ENCODE data around the gene MCF2L2. TPM values are rescaled to one million over a fixed set of nuclear protein-coding genes. Genes with fewer than 3 reads are reported as not detected.

Gene MCF2L2
- total RNA-seq, 6 experiments from 2014 or later, result 0.14 TPM; not detected in 5

GRCh38 chr3:183319371-183319770 lies 109.0 kb downstream of the MCF2L2 start:
- Mint-ChIP-seq H3K4me3 (no peak overlapping the region), H3K36me3 (ENCODE audit: low read depth) (no peaks in the 10 kb centered on the region), H3K27ac (no peak overlapping the region), H3K9me3 (no peaks in the 10 kb centered on the region), H3K4me1 (ENCODE audit: low read depth) (peaks cover 5% of the 10 kb centered on the region; the same call in 1 of the 2 replicates), H3K27me3 (ENCODE audit: insufficient read depth) (peaks cover 11% of the 10 kb centered on the region; the same call in 1 of the 2 replicates)
- TF ChIP-seq, protein P1, sequence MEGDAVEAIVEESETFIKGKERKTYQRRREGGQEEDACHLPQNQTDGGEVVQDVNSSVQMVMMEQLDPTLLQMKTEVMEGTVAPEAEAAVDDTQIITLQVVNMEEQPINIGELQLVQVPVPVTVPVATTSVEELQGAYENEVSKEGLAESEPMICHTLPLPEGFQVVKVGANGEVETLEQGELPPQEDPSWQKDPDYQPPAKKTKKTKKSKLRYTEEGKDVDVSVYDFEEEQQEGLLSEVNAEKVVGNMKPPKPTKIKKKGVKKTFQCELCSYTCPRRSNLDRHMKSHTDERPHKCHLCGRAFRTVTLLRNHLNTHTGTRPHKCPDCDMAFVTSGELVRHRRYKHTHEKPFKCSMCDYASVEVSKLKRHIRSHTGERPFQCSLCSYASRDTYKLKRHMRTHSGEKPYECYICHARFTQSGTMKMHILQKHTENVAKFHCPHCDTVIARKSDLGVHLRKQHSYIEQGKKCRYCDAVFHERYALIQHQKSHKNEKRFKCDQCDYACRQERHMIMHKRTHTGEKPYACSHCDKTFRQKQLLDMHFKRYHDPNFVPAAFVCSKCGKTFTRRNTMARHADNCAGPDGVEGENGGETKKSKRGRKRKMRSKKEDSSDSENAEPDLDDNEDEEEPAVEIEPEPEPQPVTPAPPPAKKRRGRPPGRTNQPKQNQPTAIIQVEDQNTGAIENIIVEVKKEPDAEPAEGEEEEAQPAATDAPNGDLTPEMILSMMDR (IDR thresholded peaks at IDR 0.05), result no peak
- DNase-seq, result no peak

DNA sequence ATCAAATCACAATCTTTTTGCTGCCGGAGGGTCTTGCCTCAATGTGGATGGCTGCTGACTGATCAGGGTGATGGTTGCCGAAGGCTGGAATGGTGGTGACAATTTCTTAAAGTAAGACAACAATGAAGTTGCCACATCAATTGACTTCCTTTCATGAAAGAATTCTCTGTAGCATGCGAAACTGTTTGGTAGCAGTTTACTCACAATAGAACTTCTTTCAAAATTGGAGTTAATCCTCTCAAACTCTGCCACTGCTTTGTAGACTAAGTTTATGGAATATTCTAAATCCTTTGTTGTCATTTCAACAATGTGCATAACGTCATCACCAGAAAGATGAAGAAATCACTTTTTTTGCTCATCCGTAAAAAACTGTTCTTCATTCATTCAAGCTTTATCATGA lies 109.5 kb downstream of the MCF2L2 start:
- Mint-ChIP-seq H3K4me3 (no peak overlapping the region), H3K9me3 (no peaks in the 10 kb centered on the region), H3K27me3 (ENCODE audit: insufficient read depth) (peaks cover 14% of the 10 kb centered on the region; the same call in 1 of the 2 replicates), H3K27ac (no peak overlapping the region), H3K4me1 (ENCODE audit: low read depth) (peaks cover 5% of the 10 kb centered on the region; the same call in 1 of the 2 replicates), H3K36me3 (ENCODE audit: low read depth) (no peaks in the 10 kb centered on the region)
- DNase-seq, result no peak
- TF ChIP-seq, protein P1 (IDR thresholded peaks at IDR 0.05), result no peak

GRCh38 chr3:183317886-183318865 lies 110.2 kb downstream of the MCF2L2 start:
- H3K27ac Mint-ChIP-seq, result no peak overlapping the region
- no peaks in the 10 kb centered on the region for H3K9me3 Mint-ChIP-seq
- no peak for DNase-seq
- H3K27me3 Mint-ChIP-seq (ENCODE audit: insufficient read depth), result peaks cover 19% of the 10 kb centered on the region; the same call in 1 of the 2 replicates
- no peak overlapping the region for H3K4me3 Mint-ChIP-seq
- peaks cover 5% of the 10 kb centered on the region; the same call in 1 of the 2 replicates for H3K4me1 Mint-ChIP-seq (ENCODE audit: low read depth)
- TF ChIP-seq, protein P1 (IDR thresholded peaks at IDR 0.05), result no peak
- no peaks in the 10 kb centered on the region for H3K36me3 Mint-ChIP-seq (ENCODE audit: low read depth)

DNA sequence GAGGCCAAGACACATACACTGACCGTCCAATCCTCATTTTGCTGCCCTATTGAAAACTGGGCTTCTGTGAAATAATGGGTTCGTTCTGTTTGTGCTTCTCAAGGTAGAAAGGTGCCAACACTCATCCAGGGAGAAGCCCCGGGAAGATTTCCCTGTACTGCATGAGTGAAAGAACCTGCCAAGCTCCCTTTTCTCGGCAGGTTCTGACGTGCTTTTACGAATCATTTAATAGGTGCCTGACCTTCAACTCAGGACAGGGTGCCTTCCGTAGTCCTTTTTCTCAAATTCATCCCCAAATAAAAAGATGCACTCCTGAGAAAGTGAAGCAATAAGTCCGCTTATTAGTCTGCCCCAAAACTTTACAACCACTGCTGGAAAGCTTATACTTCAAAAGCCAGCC lies 111.1 kb downstream of the MCF2L2 start:
- no peak overlapping the region for H3K27ac Mint-ChIP-seq
- no peak overlapping the region for H3K4me3 Mint-ChIP-seq
- TF ChIP-seq, protein P1 (IDR thresholded peaks at IDR 0.05), result no peak
- peaks cover 5% of the 10 kb centered on the region; the same call in 1 of the 2 replicates for H3K4me1 Mint-ChIP-seq (ENCODE audit: low read depth)
- no peaks in the 10 kb centered on the region for H3K9me3 Mint-ChIP-seq
- peaks cover 25% of the 10 kb centered on the region for H3K27me3 Mint-ChIP-seq (ENCODE audit: insufficient read depth)
- DNase-seq, result no peak
- no peaks in the 10 kb centered on the region for H3K36me3 Mint-ChIP-seq (ENCODE audit: low read depth)

DNA sequence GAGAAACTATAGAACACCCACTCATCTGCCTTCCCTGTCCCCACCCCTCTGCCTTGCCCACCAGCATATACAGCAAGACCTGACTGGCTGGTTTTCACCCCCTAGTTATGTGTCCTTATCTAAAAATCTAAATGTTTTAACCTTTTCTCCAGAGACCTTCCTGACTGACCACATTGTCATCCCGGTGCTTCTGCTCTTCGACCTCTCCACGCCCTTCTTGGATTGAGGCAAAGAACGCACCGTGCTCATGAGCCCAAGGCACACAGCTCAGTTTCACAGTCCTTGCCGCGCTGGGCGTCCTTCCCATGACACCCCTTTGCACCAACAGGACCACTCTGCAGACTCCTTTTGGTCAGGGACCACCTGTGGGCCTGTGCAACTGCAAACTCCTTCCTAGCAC lies 112.7 kb downstream of the MCF2L2 start:
- H3K27ac Mint-ChIP-seq, result no peak overlapping the region
- no peak for DNase-seq

More for the DNA sequence above, 112.7 kb downstream of the MCF2L2 start:
- H3K4me3 Mint-ChIP-seq, result no peak overlapping the region
- no peaks in the 10 kb centered on the region for H3K36me3 Mint-ChIP-seq (ENCODE audit: low read depth)
- TF ChIP-seq, protein P1 (IDR thresholded peaks at IDR 0.05), result no peak
- no peaks in the 10 kb centered on the region for H3K9me3 Mint-ChIP-seq
- H3K4me1 Mint-ChIP-seq (ENCODE audit: low read depth), result peaks cover 5% of the 10 kb centered on the region; the same call in 1 of the 2 replicates
- H3K27me3 Mint-ChIP-seq (ENCODE audit: insufficient read depth), result peaks cover 37% of the 10 kb centered on the region
